VCaP (cell line): ENCODE results near the gene PRKACB.

Experiments used
- H3K27ac ChIP-seq: fragments of 450-650 bp; 2 replicates; pipeline ENCODE4 v1.5.1; 2017
- TF ChIP-seq, protein P1 (sequence below): fragments of 450-650 bp; conservative IDR thresholded peaks from 2 replicates; pipeline ENCODE4 v1.5.1; 2017; ENCODE audit warnings: mild to moderate bottlenecking, moderate library complexity

Gene PRKACB

DNA sequence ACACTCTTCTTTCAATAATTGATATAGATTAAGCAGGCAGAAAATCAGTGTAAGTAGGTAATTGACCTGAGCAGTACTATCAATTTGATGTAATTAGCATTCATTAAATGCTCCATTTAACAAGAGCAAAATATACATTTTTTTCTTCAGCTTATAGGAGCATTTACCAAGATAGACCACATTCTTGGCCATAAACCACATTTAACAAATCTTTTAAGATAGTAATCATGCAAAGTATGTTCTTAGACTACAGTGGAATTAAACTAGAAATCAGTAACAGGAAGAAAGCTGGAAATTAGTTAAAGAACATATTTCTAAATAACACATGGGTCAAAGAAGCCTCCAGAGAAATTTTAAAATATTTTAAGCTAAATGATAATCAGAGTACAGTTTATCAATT, 8.7 kb upstream of the PRKACB start:
- TF ChIP-seq, protein P1, sequence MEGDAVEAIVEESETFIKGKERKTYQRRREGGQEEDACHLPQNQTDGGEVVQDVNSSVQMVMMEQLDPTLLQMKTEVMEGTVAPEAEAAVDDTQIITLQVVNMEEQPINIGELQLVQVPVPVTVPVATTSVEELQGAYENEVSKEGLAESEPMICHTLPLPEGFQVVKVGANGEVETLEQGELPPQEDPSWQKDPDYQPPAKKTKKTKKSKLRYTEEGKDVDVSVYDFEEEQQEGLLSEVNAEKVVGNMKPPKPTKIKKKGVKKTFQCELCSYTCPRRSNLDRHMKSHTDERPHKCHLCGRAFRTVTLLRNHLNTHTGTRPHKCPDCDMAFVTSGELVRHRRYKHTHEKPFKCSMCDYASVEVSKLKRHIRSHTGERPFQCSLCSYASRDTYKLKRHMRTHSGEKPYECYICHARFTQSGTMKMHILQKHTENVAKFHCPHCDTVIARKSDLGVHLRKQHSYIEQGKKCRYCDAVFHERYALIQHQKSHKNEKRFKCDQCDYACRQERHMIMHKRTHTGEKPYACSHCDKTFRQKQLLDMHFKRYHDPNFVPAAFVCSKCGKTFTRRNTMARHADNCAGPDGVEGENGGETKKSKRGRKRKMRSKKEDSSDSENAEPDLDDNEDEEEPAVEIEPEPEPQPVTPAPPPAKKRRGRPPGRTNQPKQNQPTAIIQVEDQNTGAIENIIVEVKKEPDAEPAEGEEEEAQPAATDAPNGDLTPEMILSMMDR = no peak
- H3K27ac ChIP-seq = no peak overlapping the region

DNA sequence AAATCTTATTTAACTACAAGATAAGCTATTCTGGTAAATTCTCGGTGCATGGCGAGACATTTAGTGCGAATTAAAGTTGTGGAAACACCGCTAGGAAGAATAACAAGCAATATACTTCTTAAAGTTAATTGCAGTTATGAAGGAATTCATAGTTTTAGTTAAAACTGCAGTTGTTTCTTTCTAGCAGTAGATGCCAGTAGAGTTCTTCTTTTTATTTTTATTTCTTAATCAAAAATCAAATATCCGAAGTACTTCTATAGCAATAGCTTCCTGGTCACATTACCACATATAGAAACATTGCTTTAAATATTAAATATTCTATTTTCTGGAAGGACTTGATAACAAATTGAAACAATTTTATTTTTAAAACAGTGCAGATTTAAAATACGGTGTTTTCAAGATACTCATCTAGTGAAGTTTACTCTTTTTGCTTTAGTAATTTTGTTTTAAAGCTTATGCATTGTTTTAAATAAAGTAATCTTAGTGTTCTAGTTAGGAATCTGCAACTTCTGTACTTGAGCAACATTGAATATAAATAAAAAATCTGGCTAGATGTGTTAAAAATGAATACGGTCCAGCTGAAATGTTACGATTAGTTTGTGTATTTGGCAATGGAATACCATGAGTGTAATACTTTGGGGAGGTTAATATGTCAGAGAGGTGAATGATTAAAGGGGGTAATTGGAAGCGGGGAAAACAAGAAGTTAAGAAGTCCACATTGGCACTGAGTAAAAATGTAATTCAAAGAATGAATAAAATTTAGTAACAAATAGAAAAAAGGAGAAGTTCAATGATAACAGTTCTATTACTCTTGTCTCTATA, 2.7 kb upstream of the PRKACB start:
- TF ChIP-seq, protein P1 = peak; percentile 80
- H3K27ac ChIP-seq = peak overlapping the region; percentile 88; the same call in 1 of the 2 replicates

DNA sequence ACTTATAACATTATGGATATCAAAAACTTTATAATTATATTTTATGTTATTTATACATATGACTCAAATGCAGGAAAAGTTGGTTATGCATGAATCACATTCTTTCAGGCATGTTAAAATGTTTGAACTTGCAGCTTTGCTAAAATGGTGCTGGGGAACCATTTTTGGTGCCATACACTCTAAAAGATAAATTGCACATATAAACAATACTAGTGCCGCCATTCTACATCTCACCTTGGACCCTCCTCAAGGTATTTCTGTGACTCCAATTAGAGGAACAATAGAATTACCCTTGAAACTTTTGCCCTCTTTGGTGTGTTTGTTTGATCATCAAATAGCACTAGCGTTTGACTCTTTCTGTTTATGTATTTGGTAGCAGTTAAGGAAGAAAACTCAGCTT, 997 bp downstream of the PRKACB start:
- TF ChIP-seq, protein P1 = no peak
- H3K27ac ChIP-seq = peak overlapping the region; percentile 88

GRCh38 chr1:84146411-84147032, 2.5 kb downstream of the PRKACB start:
- TF ChIP-seq, protein P1 = no peak
- H3K27ac ChIP-seq = peak overlapping the region; percentile 88

DNA sequence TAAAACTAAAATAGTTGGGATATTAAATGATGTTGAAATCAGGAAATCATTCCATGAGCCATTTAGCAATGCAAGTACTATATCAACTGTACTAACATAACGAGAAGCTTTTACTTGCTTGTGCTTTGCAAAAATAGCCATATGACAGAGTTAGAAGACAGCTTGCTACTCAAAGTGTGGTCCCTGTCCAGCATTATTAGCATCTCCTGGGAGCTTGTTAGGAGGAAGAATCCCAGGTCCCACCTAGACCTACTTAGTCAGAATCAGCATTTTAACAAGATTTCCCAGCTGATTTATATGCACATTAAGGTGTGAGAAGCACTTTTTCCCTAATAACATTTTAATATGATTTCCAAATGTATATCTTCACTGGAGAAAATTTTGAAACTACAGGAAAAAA, 4.7 kb downstream of the PRKACB start:
- TF ChIP-seq, protein P1 = no peak
- no peak overlapping the region; the same call in 1 of the 2 replicates for H3K27ac ChIP-seq

DNA sequence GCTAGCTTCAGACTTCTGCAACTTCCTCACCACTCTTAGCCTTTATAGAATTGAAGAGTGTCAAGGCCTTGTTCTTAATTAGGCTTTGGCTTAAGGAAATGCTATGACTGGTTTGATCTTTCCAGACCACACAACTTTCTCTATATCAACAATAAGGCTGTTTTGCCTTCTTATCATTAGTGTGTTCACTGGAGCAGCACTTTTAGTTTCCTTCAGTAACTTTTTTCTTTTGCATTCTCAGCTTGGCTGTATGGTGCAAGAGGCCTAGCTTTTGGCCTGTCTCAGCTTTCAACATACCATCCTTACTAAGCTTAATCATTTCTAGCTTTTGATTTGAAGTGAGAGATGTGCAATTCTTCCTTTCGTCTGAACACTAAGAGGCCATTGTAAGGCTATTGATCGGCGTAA, 8.6 kb downstream of the PRKACB start:
- TF ChIP-seq, protein P1 = no peak
- no peak overlapping the region for H3K27ac ChIP-seq

DNA sequence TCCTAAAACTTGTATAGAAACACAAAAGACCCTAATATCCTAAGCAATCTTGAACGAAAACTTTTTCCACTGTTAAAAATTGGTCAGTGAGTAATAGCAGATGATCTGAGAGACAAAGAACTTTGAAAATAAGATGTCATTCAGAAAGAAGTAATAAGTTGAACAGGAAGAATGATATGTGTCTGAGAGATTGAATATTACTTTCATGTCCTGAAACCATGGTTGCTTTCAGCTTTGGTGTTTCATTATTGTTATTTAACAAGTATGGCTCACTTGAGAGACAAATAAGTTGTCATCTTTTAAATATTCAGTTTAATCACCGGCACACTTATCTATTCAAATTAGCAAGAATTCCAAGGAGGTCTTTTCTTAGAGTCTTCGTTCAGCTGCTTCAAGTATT, 11.4 kb downstream of the PRKACB start:
- no peak overlapping the region for H3K27ac ChIP-seq
- TF ChIP-seq, protein P1 = no peak
